IPS DF 4.7 (cell line): ENCODE results near the gene TXNDC17.
"Not testable (repeated sequence)": the region's sequence is repeated elsewhere in the genome, so short reads cannot be mapped to it uniquely, and the experiment has no call there.

Experiments used
- DNase-seq: peaks from one replicate; pipeline ENCODE4 v3.0.0-alpha.2; 2013; ENCODE audit warnings: low spot score; ENCODE audit errors: extremely low read depth

Gene TXNDC17

DNA sequence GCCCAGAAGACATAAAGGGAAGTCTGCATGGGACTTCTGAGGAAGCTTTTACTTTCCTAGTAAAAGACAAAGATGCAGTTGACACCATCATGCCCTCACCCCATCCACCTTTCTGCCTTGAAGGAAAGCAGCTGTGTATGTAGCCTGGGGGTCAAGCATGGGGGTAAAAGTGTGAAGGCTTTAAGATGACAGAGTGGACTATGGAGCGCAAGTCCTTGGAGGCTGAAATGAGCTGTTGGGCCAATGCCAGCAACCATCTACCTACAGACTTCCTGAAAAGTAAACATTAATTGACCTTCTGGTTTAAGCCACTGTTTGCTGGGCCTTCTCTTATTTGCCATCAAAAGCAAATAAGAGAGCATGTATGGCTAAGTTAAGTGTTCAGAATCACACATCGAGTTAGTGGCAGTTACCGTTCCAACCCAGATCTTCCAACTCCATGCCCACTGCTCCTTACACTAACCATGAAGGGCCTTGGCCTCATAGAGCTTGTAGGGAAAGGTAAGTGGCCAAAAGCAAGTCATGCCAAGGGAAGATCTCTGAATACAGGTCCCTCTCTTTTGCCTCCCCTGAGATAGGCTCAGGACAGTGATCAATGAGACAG is 42.3 kb downstream of the TXNDC17 start:
- no peak for DNase-seq

GRCh38 chr17:6683730-6684459 is 43.0 kb downstream of the TXNDC17 start:
- no peak for DNase-seq

- no peak for DNase-seq
Observed at GRCh38 chr17:6684460-6684783, 43.6 kb downstream of the TXNDC17 start.

DNA sequence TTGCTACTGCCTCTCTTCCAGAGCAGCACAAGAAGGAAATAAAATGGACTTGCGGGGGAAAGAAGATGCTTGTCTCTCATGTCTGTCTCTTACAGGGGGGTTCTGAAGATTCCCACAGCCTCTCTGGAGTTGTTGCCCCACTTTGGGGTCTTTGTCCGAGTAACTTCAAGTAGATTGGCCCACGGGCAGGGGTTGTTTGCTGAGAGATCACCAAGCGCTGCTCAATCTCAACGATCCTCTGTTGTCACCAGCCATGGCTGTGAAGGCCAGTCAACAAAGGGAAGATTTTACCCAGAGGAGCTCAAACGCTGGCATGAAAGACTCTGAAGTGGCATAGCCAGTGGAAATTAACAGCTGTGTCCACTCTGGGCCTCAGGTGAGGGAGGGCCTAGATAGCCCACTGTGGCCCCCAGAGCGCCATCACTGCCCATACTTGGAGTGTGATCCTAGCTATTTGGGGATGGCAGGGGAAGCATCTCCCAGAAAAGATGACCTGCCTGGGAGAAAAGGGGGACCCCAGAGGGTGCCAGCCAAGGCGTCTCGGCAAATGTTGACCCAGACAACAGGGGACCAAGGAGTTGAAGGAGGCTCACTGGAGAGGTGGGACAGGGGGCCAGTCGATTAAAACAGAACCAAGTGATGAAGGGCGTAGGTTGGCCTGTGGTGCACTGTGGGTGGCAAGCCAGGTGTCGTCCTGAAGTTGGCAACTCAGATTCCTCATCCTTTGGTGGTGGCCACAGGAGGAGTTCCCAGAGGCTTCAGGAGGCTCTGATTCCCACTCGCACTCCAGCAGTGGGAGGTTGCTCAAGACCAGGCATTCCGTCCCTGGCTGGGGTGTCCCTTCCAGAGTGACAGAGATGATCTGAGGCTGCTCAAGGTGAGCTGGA is 44.3 kb downstream of the TXNDC17 start:
- no peak for DNase-seq

DNA sequence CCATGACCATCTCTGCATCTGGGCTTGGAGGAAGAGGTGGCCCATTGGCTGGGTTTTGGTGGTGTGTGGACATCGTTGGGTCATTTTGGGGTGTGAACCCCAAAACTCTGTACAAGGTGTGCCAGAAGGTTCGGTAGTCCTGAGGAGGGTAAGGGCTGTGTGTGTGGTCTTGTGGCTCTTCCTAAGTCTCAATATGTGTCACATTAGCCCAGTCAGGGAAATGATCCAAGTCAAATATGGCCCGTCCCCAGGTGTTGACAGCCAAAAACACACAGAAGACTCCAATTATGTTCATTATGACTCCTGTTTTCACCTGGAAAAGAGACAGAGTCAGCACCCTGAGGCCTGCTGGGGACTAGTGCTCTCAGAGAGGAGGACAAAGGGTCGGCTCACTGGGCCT is 45.2 kb downstream of the TXNDC17 start:
- no peak for DNase-seq

GRCh38 chr17:6688944-6689343 is 48.1 kb downstream of the TXNDC17 start:
- no peak for DNase-seq

DNA sequence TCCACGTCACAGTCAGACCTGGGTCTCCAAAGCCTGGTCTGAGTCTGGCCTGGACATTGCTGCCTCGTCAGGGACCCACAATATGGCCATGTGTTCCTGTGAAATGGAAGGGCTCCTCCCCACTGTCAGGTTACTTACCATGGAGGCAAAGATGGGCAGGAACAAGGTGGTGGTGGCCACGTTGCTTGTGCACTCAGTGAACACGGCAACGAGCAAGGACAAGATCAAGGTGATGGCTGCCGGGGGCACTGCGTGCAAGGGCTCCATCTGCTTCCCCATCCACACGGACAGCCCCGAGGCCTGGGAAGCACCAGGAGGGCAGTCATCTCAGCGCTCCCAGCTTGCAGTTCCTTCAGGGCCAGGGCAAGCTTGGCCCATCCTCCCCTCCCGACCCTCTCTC is 49.8 kb downstream of the TXNDC17 start:
- no peak for DNase-seq

DNA sequence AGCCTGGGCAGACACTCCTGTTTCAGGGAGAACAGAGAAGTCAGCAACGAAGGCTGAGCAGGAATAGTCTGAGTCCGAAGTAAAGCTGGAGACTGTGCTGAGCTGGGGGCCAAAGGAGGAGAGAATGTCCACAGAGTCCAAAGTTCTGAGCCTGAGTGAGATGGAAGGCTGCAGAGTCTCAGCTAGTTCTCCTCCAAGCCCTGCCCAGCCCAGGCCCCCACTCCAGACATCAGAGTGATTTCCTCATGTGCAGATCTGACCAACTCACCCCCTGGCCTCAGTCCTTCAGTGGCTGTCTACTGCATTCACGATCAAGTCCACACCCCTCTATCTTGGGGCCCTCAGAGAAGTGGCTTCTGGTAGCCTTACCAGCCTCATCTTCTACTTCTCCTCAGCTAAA is 50.7 kb downstream of the TXNDC17 start:
- DNase-seq, result no peak

- not testable (repeated sequence) for DNase-seq
Observed at GRCh38 chr17:6691958-6692357, 51.1 kb downstream of the TXNDC17 start.
